ENCODE results near the gene APOBEC2.
"Not testable (repeated sequence)": the region's sequence is repeated elsewhere in the genome, so short reads cannot be mapped to it uniquely, and the experiment has no call there.

The APOBEC2 gene

DNA sequence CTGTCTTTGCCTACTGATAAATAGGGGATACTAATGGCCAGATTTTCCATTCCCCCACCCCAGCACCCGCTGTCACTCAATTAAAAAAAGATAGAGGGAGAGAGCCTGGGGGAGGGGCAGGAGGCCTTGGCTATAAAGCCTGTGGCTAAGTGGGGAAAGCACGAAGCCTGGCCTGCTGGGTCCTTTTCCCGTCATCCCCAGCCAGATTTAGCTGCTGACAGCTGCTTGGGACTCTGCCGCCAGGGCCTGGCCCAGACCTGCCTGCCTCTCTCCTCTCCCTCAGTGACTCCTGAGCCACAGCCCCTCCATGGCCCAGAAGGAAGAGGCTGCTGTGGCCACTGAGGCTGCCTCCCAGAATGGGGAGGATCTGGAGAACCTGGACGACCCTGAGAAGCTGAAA is at the start of gene APOBEC2:
Gene APOBEC2 (plus strand): TSS at position 162 of the 400 bp plus-strand sequence. CDS start 146 bp downstream, at position 308.
- Histone ChIP-seq H3K9ac (ENCODE audit: low read length in 2 of 2) (no peak within 1 kb of the TSS), H3K4me3 (ENCODE audit: low read length in 2 of 2) (peak within 1 kb of the TSS in 1 of 2 donors; percentile 27), H3K27me3 (ENCODE audit: control insufficient read depth in 1 of 2, insufficient read depth in 2 of 2, low read length in 2 of 2) (no peaks in the 10 kb centered on the region), H3K4me1 (ENCODE audit: control insufficient read depth, insufficient read depth, low read length) (peaks cover 62% of the 10 kb centered on the region), H3K36me3 (ENCODE audit: control insufficient read depth in 2 of 2, insufficient read depth in 2 of 2, low read length in 2 of 2) (no peaks in the 10 kb centered on the region), H3K9me3 (ENCODE audit: control insufficient read depth in 2 of 2, low read length in 2 of 2) (no peaks in the 10 kb centered on the region), H3K27ac (ENCODE audit: low read length) (peak within 1 kb of the TSS; percentile 88)

DNA sequence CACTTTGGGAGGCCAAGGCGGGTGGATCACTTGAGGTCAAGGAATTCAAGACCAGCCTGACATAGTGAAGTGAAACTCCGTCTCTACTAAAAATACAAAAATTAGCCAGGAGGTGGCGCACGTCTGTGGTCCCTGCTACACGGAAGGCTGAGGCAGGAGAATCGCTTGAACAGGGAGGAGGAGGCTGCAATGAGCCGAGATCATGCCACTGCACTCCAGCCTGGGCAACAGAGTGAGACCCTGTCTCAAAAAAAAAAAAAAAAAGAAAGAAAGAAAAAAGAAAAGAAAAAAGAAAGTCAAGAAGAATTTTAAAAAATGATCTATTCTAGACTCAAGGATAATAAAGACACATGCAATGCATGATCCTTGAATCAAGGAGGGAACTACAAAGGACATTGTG is 46.8 kb upstream of the APOBEC2 start:
- H3K27me3 ChIP-seq (ENCODE audit: control insufficient read depth in 1 of 2, insufficient read depth in 2 of 2, low read length in 2 of 2); H3K4me1 ChIP-seq (ENCODE audit: control insufficient read depth, insufficient read depth, low read length); H3K36me3 ChIP-seq (ENCODE audit: control insufficient read depth in 2 of 2, insufficient read depth in 2 of 2, low read length in 2 of 2); H3K9ac ChIP-seq (ENCODE audit: low read length in 2 of 2); H3K9me3 ChIP-seq (ENCODE audit: control insufficient read depth in 2 of 2, low read length in 2 of 2); H3K4me3 ChIP-seq (ENCODE audit: low read length in 2 of 2); H3K27ac ChIP-seq (ENCODE audit: low read length): not testable (repeated sequence)

DNA sequence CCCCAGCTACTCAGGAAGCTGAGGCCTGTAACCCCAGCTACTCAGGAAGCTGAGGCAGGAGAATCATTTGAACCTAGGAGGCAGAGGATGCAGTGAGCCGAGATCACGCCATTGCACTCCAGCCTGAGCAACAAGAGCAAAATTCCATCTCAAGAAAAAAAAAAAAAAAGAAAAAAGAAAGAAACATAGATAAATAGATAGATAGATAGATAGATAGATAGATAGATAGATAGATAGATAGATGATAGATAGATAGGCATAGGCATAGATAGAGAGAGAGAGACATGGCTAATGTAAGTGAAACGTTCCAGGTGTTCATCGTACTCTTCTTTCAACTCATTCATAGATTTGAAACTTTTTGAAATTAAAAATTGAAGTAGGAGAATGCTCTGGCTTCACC is 46.0 kb upstream of the APOBEC2 start:
- H3K27ac ChIP-seq (ENCODE audit: low read length); H3K27me3 ChIP-seq (ENCODE audit: control insufficient read depth in 1 of 2, insufficient read depth in 2 of 2, low read length in 2 of 2); H3K36me3 ChIP-seq (ENCODE audit: control insufficient read depth in 2 of 2, insufficient read depth in 2 of 2, low read length in 2 of 2); H3K9ac ChIP-seq (ENCODE audit: low read length in 2 of 2); H3K9me3 ChIP-seq (ENCODE audit: control insufficient read depth in 2 of 2, low read length in 2 of 2); H3K4me3 ChIP-seq (ENCODE audit: low read length in 2 of 2); H3K4me1 ChIP-seq (ENCODE audit: control insufficient read depth, insufficient read depth, low read length): not testable (repeated sequence)

DNA sequence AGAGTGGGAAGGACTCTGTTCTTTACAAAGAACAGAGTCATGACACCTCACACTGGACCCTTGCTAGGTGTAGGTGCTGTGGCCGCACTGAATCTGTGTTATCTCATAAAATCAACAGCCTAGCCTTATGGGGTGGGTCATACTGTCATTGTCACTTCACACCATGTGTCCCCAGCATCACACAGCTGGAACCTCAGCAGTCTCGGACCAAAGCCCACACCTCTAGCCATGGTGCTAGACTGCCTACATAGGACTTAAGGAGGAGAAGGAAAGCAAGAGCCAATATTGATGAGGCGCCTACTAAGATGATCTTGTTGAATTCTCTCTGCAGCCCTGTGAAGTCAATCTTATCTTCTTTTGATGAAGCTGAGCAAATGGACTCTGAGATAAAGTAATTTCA is 45.0 kb upstream of the APOBEC2 start:
- Histone ChIP-seq H3K4me3 (ENCODE audit: low read length in 2 of 2) (no peak overlapping the region), H3K9me3 (ENCODE audit: control insufficient read depth in 2 of 2, low read length in 2 of 2) (no peaks in the 10 kb centered on the region), H3K27ac (ENCODE audit: low read length) (no peak overlapping the region), H3K9ac (ENCODE audit: low read length in 2 of 2) (no peak overlapping the region), H3K27me3 (ENCODE audit: control insufficient read depth in 1 of 2, insufficient read depth in 2 of 2, low read length in 2 of 2) (no peaks in the 10 kb centered on the region), H3K36me3 (ENCODE audit: control insufficient read depth in 2 of 2, insufficient read depth in 2 of 2, low read length in 2 of 2) (no peaks in the 10 kb centered on the region), H3K4me1 (ENCODE audit: control insufficient read depth, insufficient read depth, low read length) (no peaks in the 10 kb centered on the region)

DNA sequence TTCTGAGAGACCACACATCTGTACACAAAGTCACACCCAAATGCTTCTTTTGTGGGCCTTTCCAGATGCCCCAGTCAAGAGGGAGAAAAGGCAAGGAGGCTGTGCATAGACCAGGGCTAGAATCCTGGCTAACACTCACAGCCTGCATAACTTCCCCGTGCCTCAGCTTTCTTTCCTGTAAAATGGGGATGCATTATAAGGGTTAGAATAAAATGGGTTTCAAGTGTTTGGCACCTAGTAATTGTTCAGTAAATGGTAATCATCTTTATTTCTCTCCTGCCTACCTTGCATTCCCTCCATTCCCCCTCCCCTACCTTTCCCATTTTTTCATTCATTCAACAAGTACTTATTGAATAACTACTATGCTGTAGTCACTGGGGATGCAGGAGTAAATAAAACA is 43.3 kb upstream of the APOBEC2 start:
- Histone ChIP-seq H3K36me3 (ENCODE audit: control insufficient read depth in 2 of 2, insufficient read depth in 2 of 2, low read length in 2 of 2) (no peaks in the 10 kb centered on the region), H3K9ac (ENCODE audit: low read length in 2 of 2) (no peak overlapping the region), H3K27ac (ENCODE audit: low read length) (no peak overlapping the region), H3K27me3 (ENCODE audit: control insufficient read depth in 1 of 2, insufficient read depth in 2 of 2, low read length in 2 of 2) (no peaks in the 10 kb centered on the region), H3K4me1 (ENCODE audit: control insufficient read depth, insufficient read depth, low read length) (no peaks in the 10 kb centered on the region), H3K4me3 (ENCODE audit: low read length in 2 of 2) (no peak overlapping the region), H3K9me3 (ENCODE audit: control insufficient read depth in 2 of 2, low read length in 2 of 2) (no peaks in the 10 kb centered on the region)

DNA sequence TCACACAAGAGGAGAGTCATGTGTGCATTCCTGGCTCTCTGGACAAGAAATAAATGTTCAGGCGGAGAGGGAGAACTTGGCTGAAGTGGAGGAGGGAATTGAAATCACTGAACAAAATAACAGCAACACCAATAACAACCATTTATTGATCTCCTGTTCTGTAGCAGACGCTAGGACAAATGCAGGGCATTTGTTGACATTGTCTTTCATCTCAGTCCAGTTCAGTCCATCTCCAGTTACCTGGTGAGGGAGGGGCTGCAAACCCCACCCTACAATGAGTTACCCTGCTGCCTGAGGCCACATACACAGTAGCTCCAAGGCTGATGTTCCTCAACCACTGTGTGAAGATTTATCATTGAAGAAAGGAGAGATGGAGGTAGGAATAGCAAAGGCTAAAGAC is 41.3 kb upstream of the APOBEC2 start:
- Histone ChIP-seq H3K27me3 (ENCODE audit: control insufficient read depth in 1 of 2, insufficient read depth in 2 of 2, low read length in 2 of 2) (no peaks in the 10 kb centered on the region), H3K9me3 (ENCODE audit: control insufficient read depth in 2 of 2, low read length in 2 of 2) (no peaks in the 10 kb centered on the region), H3K4me1 (ENCODE audit: control insufficient read depth, insufficient read depth, low read length) (no peaks in the 10 kb centered on the region), H3K4me3 (ENCODE audit: low read length in 2 of 2) (no peak overlapping the region), H3K27ac (ENCODE audit: low read length) (no peak overlapping the region), H3K36me3 (ENCODE audit: control insufficient read depth in 2 of 2, insufficient read depth in 2 of 2, low read length in 2 of 2) (no peaks in the 10 kb centered on the region), H3K9ac (ENCODE audit: low read length in 2 of 2) (no peak overlapping the region)

DNA sequence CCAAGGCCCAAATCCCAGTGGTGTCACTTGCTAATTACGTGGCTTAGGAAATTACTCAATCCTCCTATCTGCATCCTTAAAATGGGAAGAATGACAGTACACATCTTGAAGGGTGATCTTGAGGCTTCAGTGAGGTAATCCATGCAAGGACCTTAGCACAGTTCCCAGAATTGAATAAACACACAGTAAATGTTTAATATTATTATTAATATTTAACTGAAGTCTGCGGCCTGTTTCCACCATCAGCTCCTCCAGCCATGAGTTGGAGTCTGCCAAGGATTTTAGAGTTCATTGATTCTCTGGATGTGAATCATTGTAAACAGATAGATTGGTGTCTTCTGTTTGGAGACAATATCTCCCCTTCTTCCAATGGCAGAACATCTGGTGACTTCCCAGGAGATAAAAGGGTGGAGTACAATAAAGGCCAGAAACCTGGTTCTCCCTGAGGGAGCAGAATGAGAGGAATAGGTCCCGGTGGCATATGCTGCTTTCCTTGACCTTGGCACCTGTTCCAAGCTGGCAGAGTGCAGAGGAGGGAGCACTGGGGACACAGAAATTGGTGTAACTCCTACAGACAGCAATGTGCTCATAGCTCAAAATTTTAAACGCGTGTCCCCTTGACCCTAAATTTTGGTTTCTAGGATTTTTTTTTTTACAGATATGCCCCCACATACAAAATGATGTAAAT is 39.4 kb upstream of the APOBEC2 start:
- Histone ChIP-seq H3K27me3 (ENCODE audit: control insufficient read depth in 1 of 2, insufficient read depth in 2 of 2, low read length in 2 of 2) (no peaks in the 10 kb centered on the region), H3K27ac (ENCODE audit: low read length) (no peak overlapping the region), H3K4me3 (ENCODE audit: low read length in 2 of 2) (no peak overlapping the region), H3K36me3 (ENCODE audit: control insufficient read depth in 2 of 2, insufficient read depth in 2 of 2, low read length in 2 of 2) (no peaks in the 10 kb centered on the region), H3K9ac (ENCODE audit: low read length in 2 of 2) (no peak overlapping the region), H3K9me3 (ENCODE audit: control insufficient read depth in 2 of 2, low read length in 2 of 2) (no peaks in the 10 kb centered on the region), H3K4me1 (ENCODE audit: control insufficient read depth, insufficient read depth, low read length) (no peaks in the 10 kb centered on the region)

DNA sequence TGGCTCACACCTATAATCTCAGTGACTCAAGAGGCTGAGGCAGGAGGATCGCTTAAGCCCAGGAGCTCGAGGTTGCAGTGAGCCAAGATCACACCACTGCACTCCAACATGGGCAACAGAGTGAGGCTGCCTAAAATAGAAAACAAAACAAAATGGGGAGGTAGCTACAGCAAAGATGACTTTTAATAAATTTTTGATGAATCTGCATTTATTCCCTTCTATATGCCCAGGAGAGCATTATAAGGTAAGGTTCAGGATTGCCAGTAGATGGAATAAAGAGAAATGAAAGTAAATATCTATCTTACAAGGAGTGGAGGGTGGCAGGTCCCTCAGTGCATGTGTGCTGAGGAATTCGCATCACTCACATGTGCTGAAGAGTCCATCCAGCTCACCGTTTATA is 38.2 kb upstream of the APOBEC2 start:
- H3K9me3 ChIP-seq (ENCODE audit: control insufficient read depth in 2 of 2, low read length in 2 of 2): no peaks in the 10 kb centered on the region
- no peak overlapping the region for H3K27ac ChIP-seq (ENCODE audit: low read length)
- H3K4me3 ChIP-seq (ENCODE audit: low read length in 2 of 2): no peak overlapping the region
- H3K27me3 ChIP-seq (ENCODE audit: control insufficient read depth in 1 of 2, insufficient read depth in 2 of 2, low read length in 2 of 2): no peaks in the 10 kb centered on the region
- H3K4me1 ChIP-seq (ENCODE audit: control insufficient read depth, insufficient read depth, low read length): no peaks in the 10 kb centered on the region
- H3K9ac ChIP-seq (ENCODE audit: low read length in 2 of 2): no peak overlapping the region
- H3K36me3 ChIP-seq (ENCODE audit: control insufficient read depth in 2 of 2, insufficient read depth in 2 of 2, low read length in 2 of 2): no peaks in the 10 kb centered on the region

DNA sequence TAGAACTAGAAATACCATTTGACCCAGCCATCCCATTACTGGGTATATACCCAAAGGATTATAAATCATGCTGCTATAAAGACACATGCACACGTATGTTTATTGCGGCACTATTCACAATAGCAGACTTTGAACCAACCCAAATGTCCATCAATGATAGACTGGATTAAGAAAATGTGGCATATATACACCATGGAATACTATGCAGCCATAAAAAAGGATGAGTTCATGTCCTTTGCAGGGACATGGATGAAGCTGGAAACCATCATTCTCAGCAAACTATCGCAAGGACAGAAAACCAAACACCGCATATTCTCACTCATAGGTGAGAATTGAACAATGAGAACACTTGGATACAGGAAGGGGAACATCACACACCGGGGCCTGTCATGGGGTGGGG is 37.1 kb upstream of the APOBEC2 start:
- H3K9ac ChIP-seq (ENCODE audit: low read length in 2 of 2); H3K9me3 ChIP-seq (ENCODE audit: control insufficient read depth in 2 of 2, low read length in 2 of 2); H3K36me3 ChIP-seq (ENCODE audit: control insufficient read depth in 2 of 2, insufficient read depth in 2 of 2, low read length in 2 of 2); H3K4me1 ChIP-seq (ENCODE audit: control insufficient read depth, insufficient read depth, low read length); H3K4me3 ChIP-seq (ENCODE audit: low read length in 2 of 2); H3K27ac ChIP-seq (ENCODE audit: low read length); H3K27me3 ChIP-seq (ENCODE audit: control insufficient read depth in 1 of 2, insufficient read depth in 2 of 2, low read length in 2 of 2): not testable (repeated sequence)

DNA sequence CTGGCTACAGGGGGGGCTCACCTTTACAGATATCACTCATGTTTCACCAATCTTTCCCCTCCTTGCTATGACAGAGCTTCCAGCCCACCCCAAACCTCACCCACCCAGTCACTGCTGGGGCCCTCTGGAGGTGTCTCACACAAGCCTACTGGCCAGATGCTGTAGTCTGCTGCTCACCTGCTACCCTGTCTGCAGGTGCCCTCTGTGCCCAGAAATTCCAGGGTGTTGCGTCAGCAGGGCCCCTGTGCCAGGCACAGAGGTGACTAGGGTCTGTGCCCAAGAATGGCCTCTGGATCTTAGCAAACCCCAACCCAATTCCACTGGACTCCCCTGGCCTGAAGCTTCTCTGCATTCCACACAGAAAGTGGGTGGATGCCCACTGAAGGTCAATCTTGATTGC is 35.3 kb upstream of the APOBEC2 start:
- H3K9ac ChIP-seq (ENCODE audit: low read length in 2 of 2): no peak overlapping the region
- H3K36me3 ChIP-seq (ENCODE audit: control insufficient read depth in 2 of 2, insufficient read depth in 2 of 2, low read length in 2 of 2): no peaks in the 10 kb centered on the region
- H3K27me3 ChIP-seq (ENCODE audit: control insufficient read depth in 1 of 2, insufficient read depth in 2 of 2, low read length in 2 of 2): no peaks in the 10 kb centered on the region
- H3K9me3 ChIP-seq (ENCODE audit: control insufficient read depth in 2 of 2, low read length in 2 of 2): no peaks in the 10 kb centered on the region
- H3K4me3 ChIP-seq (ENCODE audit: low read length in 2 of 2): no peak overlapping the region
- no peaks in the 10 kb centered on the region for H3K4me1 ChIP-seq (ENCODE audit: control insufficient read depth, insufficient read depth, low read length)
- no peak overlapping the region for H3K27ac ChIP-seq (ENCODE audit: low read length)

DNA sequence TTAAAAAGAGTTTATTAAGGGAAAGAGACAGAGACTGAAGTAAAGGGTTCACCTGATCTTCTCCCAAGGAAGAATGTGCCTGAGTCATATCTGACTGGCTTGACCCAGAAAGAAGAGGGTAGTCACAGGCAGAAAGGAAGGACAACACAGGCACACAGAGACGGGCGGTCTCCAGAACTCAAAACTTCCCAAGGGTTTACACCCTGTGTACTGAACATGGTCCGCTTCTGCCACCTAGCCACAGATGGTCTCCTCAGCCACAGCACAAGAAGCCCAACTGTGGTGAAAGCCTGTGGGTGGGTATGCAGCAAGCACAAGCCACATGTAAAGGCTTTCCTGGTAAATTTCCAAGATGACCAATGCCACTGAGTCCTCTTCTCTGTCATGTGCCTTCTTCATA is 31.2 kb upstream of the APOBEC2 start:
- H3K4me3 ChIP-seq (ENCODE audit: low read length in 2 of 2): no peak overlapping the region
- H3K9me3 ChIP-seq (ENCODE audit: control insufficient read depth in 2 of 2, low read length in 2 of 2): no peaks in the 10 kb centered on the region
- H3K9ac ChIP-seq (ENCODE audit: low read length in 2 of 2): no peak overlapping the region
- no peaks in the 10 kb centered on the region for H3K27me3 ChIP-seq (ENCODE audit: control insufficient read depth in 1 of 2, insufficient read depth in 2 of 2, low read length in 2 of 2)
- H3K4me1 ChIP-seq (ENCODE audit: control insufficient read depth, insufficient read depth, low read length): no peaks in the 10 kb centered on the region
- H3K36me3 ChIP-seq (ENCODE audit: control insufficient read depth in 2 of 2, insufficient read depth in 2 of 2, low read length in 2 of 2): no peaks in the 10 kb centered on the region
- no peak overlapping the region for H3K27ac ChIP-seq (ENCODE audit: low read length)
